8988T (cell line): ENCODE data around the gene SBF2.
A peak's percentile ranks its signal among the peaks of the same experiment; 100 is the strongest.
"Not testable (repeated sequence)": the region's sequence is repeated elsewhere in the genome, so short reads cannot be mapped to it uniquely, and the experiment has no call there.

ENCODE experiments used
- DNase-seq: peaks from one replicate; pipeline ENCODE4 v3.0.0; 2011

The SBF2 gene

DNA sequence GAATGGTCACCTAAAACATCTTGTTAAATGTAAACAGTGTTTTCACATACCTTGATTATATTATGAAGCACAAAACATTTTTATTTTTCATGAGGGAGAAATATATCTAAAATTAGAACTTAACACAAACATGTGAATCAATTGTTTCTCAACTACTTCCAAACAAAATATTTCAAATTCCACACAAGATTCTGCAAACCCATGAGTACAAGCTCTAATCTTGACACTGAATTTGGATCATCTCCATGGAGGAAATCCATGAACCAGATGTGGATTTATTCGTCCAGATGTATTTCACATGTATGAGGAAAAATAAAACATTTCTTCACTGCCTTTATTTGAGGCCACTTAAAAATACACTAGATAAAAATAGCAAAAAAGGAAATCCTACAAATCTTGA is 184.2 kb downstream of the SBF2 start:
- DNase-seq: no peak

GRCh38 chr11:10108915-10109680 is 184.9 kb downstream of the SBF2 start:
- DNase-seq: no peak

GRCh38 chr11:10107497-10107896 is 186.5 kb downstream of the SBF2 start:
- DNase-seq: no peak

DNA sequence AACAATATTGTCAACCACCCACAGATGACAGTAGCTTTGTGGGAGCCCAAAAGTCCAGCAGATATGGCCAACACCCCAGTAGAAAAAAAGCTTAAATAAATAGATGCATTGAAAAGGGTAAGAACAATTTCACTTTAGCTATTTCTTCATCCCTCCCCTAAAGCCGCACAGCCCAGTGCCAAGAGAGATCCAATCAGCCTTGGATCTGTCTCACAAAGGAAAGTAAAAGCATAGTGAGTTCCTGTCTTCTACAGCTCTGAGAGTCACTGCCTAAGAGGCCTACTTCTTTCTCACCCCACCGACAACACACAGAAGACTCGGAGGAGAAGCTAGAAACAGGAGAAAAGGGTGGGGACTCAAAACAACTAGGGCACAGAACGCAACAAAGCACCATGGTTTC is 196.4 kb downstream of the SBF2 start:
- DNase-seq: no peak

GRCh38 chr11:10096987-10097386 is 197.0 kb downstream of the SBF2 start:
- DNase-seq: no peak

DNA sequence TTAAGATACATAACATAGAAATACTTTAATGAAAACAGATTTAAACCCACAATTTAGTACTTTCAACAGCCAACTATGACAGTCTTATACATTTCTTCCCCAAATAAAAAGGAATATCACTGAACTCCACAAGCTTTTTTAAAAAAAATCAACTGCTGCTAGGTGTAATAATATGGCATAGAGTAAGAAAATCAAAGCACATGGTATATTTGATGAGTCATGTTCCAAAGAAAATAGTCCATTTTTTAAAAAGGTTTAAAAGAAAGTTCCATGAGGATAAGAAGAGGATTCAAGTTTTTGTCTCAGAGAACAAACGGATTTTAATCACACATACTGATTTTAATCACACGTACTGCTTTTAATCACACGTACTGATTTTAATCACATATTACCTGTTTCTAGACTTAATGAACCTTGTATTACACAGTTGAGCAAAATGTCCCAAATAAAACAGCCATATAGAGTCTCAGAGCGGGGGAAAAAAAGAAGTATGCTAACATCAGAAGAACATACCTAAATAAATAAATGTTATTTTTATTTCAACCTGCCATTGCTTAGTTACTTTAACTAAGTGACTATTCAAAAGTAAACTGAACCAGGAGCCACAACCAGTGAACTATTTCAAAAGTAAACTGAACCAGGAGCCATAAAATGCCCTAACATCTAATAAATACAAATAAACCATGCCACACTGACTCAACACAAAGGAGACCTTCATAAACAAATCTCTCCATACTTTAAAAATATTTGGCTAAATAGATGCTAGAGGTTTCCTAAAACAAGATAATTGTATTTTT is 198.4 kb downstream of the SBF2 start:
- no peak for DNase-seq

GRCh38 chr11:10092426-10092825 is 201.6 kb downstream of the SBF2 start:
- no peak for DNase-seq

DNA sequence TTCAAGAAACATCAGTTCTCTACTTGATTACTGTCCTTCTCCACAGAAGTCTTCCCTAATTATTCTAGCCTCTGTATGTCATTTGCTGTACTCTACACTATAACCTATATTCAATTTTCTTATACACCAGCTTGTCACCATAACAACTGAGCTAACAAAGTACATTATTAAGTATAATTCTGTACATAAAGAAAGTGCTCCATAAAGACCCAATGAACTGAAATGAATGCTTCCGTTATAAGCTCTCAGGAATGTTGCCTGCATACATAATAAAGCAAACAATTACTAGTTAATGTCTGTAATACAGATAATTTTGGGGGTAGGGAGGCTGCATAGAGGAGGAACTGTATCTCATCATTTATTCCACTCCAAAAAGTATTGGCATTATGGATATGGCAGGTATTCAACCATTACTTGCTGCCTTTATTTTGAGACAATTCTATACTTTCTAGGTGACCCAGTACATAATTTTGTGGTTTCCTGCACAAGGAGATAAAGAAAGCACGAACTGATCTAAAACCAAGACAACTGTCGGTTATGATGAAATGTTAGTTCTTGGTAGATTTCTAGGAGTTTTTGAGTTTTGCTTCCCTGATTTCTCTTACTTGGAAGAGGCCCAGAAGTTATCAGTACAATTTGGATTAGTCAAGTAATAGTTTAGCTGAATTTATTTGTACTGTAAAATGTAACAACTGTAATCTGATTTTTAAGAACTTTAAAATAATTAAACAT is 202.5 kb downstream of the SBF2 start:
- no peak for DNase-seq

- not testable (repeated sequence) for DNase-seq
Measured at GRCh38 chr11:10087923-10088225, 206.1 kb downstream of the SBF2 start.

DNA sequence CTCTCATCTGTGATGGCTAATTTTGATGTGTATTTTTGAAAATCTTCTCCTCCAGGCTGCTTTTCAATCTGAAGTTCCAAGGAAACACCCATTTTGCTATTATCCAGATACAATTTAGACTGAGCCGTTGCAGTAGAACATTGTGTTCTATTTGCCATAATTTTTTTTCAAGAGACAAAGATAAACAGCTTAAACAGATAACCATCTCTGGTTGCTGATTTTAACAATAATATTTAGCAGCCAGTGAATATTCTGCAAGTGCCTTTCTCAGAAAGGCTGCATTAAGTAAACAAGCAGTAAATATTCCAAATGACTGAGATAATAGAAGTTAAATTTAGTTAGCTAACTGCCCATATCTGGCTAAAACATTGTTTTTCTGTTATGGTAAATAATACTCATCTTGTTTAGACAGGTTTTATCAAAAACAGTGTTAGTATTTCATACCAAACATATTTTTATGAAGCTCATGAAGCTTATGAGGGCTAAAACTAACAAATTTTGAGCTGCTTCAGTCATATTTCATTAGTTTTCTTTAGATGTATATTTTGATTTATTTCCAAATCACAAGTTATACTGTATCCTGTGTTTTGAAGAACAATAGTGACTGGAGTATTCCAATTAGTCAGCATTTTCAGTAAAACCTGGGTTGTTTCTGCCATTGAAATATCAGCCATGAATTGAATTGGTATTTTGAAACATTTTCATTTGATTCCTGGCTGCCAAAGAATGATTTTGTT is 206.7 kb downstream of the SBF2 start:
- DNase-seq: no peak

GRCh38 chr11:10080138-10080537 is 213.9 kb downstream of the SBF2 start:
- no peak for DNase-seq

- DNase-seq: peak; percentile 21
Measured at GRCh38 chr11:10076458-10077141, 217.4 kb downstream of the SBF2 start.

GRCh38 chr11:10075141-10075540 is 218.9 kb downstream of the SBF2 start:
- no peak for DNase-seq

DNA sequence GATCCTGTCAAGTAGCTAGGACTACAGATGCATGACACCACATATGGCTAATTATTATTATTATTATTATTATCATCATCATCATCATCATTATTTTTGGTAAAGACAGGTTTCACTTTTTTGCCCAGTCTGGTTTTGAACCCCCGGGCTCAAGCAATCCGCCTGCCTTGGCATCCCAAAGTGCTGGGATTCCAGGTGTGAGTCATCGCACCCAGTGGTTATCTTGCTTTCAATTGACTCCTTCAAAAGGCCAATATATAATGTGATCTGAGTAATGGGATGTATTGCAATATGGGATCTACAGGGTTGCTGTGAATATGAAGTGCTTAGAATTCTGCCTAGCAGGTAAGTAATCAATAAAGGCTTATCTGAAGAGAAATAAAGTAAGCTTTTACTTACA is 221.2 kb downstream of the SBF2 start:
- DNase-seq: no peak

- DNase-seq: no peak
Measured at GRCh38 chr11:10072142-10072541, 221.9 kb downstream of the SBF2 start.

GRCh38 chr11:10067629-10068300 is 226.3 kb downstream of the SBF2 start:
- DNase-seq: no peak

- DNase-seq: no peak
Measured at GRCh38 chr11:10066441-10066840, 227.6 kb downstream of the SBF2 start.

DNA sequence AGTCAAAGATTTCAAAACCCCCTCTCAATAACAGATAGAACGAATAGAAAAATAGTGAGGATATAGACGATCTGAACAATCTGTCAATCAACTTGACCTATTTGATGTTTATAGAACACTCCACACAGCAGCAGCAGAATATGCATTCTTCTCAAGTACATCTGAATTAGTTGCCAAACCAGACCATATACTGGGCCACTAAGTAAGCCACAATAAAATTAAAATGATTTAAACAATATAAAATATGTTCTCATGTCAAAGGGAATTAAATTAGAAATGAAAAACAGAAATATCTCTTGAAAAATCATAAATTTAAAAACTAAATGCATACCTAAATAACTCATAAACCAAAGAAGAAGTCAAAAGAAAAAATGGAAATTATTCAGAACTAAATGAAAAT is 229.2 kb downstream of the SBF2 start:
- DNase-seq: no peak

- DNase-seq: no peak
Measured at GRCh38 chr11:10058356-10058755, 235.7 kb downstream of the SBF2 start.

- DNase-seq: no peak
Measured at GRCh38 chr11:10051868-10052586, 242.0 kb downstream of the SBF2 start.

DNA sequence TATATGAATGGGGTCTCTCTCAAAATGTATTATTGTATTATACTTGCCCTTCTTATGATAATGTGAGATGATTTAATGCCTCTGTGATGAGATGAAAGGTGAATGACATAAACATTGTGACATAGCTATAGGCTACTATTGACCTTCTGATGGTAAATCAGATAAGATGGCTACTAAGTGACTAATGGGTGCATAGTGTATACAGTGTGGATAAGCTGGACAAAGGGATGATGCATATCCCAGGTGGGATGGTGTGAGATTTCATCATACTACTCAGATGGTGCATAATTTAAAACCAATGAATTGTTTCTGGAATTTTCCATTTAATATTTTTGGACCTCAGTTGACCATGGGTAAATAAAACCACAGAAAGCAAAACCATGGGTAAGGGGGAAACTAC is 243.5 kb downstream of the SBF2 start:
- no peak for DNase-seq
